Neuronal stem cell (in vitro differentiated cells): ENCODE measurements around the gene DCLRE1C.
"Not testable (repeated sequence)": the region's sequence is repeated elsewhere in the genome, so short reads cannot be mapped to it uniquely, and the experiment has no call there.

Source experiments
- DNase-seq: peaks from one replicate; pipeline ENCODE4 v3.0.0-alpha.2; 2013; ENCODE audit warnings: low spot score
- H2AFZ ChIP-seq: one replicate; pipeline ENCODE4 v1.6.1; 2013; ENCODE audit warnings: mild to moderate bottlenecking, low read length, inconsistent platforms
- H2AK5ac ChIP-seq: 2 replicates; pipeline ENCODE4 v1.6.1; 2013; ENCODE audit warnings: low read depth, mild to moderate bottlenecking, inconsistent platforms, low read length, moderate library complexity, mixed read lengths
- H2BK120ac ChIP-seq: 2 replicates; pipeline ENCODE4 v1.6.1; 2013; ENCODE audit warnings: low read depth, mild to moderate bottlenecking, inconsistent platforms, low read length, moderate library complexity, mixed read lengths
- H2BK12ac ChIP-seq: one replicate; pipeline ENCODE4 v1.6.1; 2013; ENCODE audit warnings: low read length, inconsistent platforms
- H2BK15ac ChIP-seq: 2 replicates; pipeline ENCODE4 v1.6.1; 2013; ENCODE audit warnings: mild to moderate bottlenecking, low read length, inconsistent platforms, mixed read lengths
- H2BK5ac ChIP-seq: one replicate; pipeline ENCODE4 v1.6.1; 2013; ENCODE audit warnings: inconsistent platforms, mild to moderate bottlenecking, low read length, moderate library complexity
- H3K14ac ChIP-seq: one replicate; pipeline ENCODE4 v1.6.1; 2013; ENCODE audit warnings: low read length, inconsistent platforms
- H3K18ac ChIP-seq: 2 replicates; pipeline ENCODE4 v1.6.1; 2013; ENCODE audit warnings: low read length, inconsistent platforms
- H3K23ac ChIP-seq: 2 replicates; pipeline ENCODE4 v1.6.1; 2013; ENCODE audit warnings: low read depth, mild to moderate bottlenecking, mixed read lengths, low read length, inconsistent platforms; ENCODE audit not compliant: poor library complexity
- H3K27ac ChIP-seq: replicated peaks from 3 replicates; pipeline ENCODE4 v1.5.1; 2013; ENCODE audit warnings: low read length, inconsistent platforms
- H3K27me3 ChIP-seq, 3 experiments: 2 replicates each; pipeline ENCODE4 v1.6.1; 2013; ENCODE audit warnings: low read length in 3 of 3, mild to moderate bottlenecking in 2 of 3, inconsistent platforms in 1 of 3, low read depth in 1 of 3, mixed read lengths in 1 of 3, moderate library complexity in 1 of 3; ENCODE audit not compliant: control insufficient read depth in 3 of 3, insufficient read depth in 3 of 3
- H3K36me3 ChIP-seq, 2 donors: replicated peaks in 1 of 2; 2 replicates each; pipeline ENCODE4 v1.6.1; 2013; ENCODE audit warnings: low read length in 2 of 2; ENCODE audit not compliant: control insufficient read depth in 2 of 2, insufficient read depth in 2 of 2
- H3K4ac ChIP-seq: 2 replicates; pipeline ENCODE4 v1.6.1; 2013; ENCODE audit warnings: inconsistent platforms, mild to moderate bottlenecking, low read length, moderate library complexity
- H3K4me1 ChIP-seq, 2 donors: 1 replicate in 1 of 2; 2 replicates in 1 of 2; pipeline ENCODE4 v1.6.1; 2013; ENCODE audit warnings: low read length in 2 of 2, low read depth in 1 of 2; ENCODE audit not compliant: control insufficient read depth in 2 of 2, insufficient read depth in 1 of 2
- H3K4me2 ChIP-seq: one replicate; pipeline ENCODE4 v1.6.1; 2013; ENCODE audit warnings: mild to moderate bottlenecking, low read length, inconsistent platforms; ENCODE audit not compliant: insufficient read depth, poor library complexity, severe bottlenecking
- H3K4me3 ChIP-seq, 2 donors: 2 replicates each; pipeline ENCODE4 v1.5.1; 2013; ENCODE audit warnings: low read length in 2 of 2, mild to moderate bottlenecking in 2 of 2, inconsistent platforms in 1 of 2, moderate library complexity in 1 of 2
- H3K79me1 ChIP-seq: one replicate; pipeline ENCODE4 v1.6.1; 2013; ENCODE audit warnings: low read depth, mild to moderate bottlenecking, inconsistent platforms, low read length, moderate library complexity
- H3K9ac ChIP-seq: one replicate; pipeline ENCODE4 v1.6.1; 2013; ENCODE audit warnings: mild to moderate bottlenecking, low read depth, low read length, inconsistent platforms; ENCODE audit not compliant: poor library complexity
- H3K9me3 ChIP-seq, 2 donors: replicated peaks in 1 of 2; 2 replicates each; pipeline versions ENCODE3 to v1.6.1; 2013; ENCODE audit warnings: low read length in 2 of 2, mild to moderate bottlenecking in 2 of 2, inconsistent platforms in 1 of 2, low read depth in 1 of 2, mixed read lengths in 1 of 2, moderate library complexity in 1 of 2; ENCODE audit not compliant: control insufficient read depth in 2 of 2, insufficient read depth in 1 of 2
- H4K8ac ChIP-seq: one replicate; pipeline ENCODE4 v1.6.1; 2013; ENCODE audit warnings: low read depth, mild to moderate bottlenecking, inconsistent platforms, low read length, moderate library complexity
- H4K91ac ChIP-seq: one replicate; pipeline ENCODE4 v1.6.1; 2013; ENCODE audit warnings: low read length, low read depth, mild to moderate bottlenecking, inconsistent platforms; ENCODE audit not compliant: poor library complexity
- WGBS, 2 donors: extraction: QIAGEN DNeasy Blood & Tissue Kit; methylation state at CpG; one replicate each; pipeline ENCODE4 v1.1.7; 2013; ENCODE audit warnings: missing lambda C conversion rate in 2 of 2, mixed read lengths in 1 of 2; ENCODE audit not compliant: insufficient read length in 2 of 2, insufficient replicate concordance in 1 of 2; ENCODE audit errors: extremely low coverage in 2 of 2; 5-methylcytosine and 5-hydroxymethylcytosine counted together

DCLRE1C gene

GRCh38 chr10:14975672-14976273 lies 21.9 kb upstream of the DCLRE1C start:
- Histone ChIP-seq H3K4me2 (no peak overlapping the region), H3K79me1 (no peaks in the 10 kb centered on the region), H2BK5ac (no peak overlapping the region), H2BK120ac (no peak overlapping the region), H3K4me1 (no peaks in the 10 kb centered on the region), H3K27me3 (no peaks in the 10 kb centered on the region), H3K18ac (no peak overlapping the region), H3K27ac (no peak overlapping the region), H2AK5ac (no peak overlapping the region), H2AFZ (no peak overlapping the region), H3K36me3 (no peaks in the 10 kb centered on the region), H2BK15ac (no peak overlapping the region), H3K4me3 (no peak overlapping the region), H3K14ac (no peak overlapping the region), H3K9me3 (no peaks in the 10 kb centered on the region), H3K9ac (no peak overlapping the region), H4K91ac (no peak overlapping the region), H3K4ac (no peak overlapping the region), H4K8ac (no peak overlapping the region), H3K23ac (no peak overlapping the region), H2BK12ac (no peak overlapping the region)
- no peak for DNase-seq
- no CpG with 5 or more reads among the region's 21 CpGs for WGBS, 2 donors

GRCh38 chr10:14974153-14974998 lies 20.5 kb upstream of the DCLRE1C start:
- H3K14ac ChIP-seq, H3K23ac ChIP-seq, H3K9ac ChIP-seq, H4K8ac ChIP-seq, H4K91ac ChIP-seq, H3K79me1 ChIP-seq, H3K27ac ChIP-seq, H3K4me1 ChIP-seq, H2AK5ac ChIP-seq, H3K18ac ChIP-seq, H3K27me3 ChIP-seq, H3K36me3 ChIP-seq, H2BK12ac ChIP-seq, H3K4ac ChIP-seq, H2AFZ ChIP-seq, H2BK15ac ChIP-seq, H3K4me2 ChIP-seq, H3K9me3 ChIP-seq, DNase-seq, H2BK5ac ChIP-seq, H2BK120ac ChIP-seq: not testable (repeated sequence)
- peak overlapping the region in 1 of 2 donors; percentile 11 for H3K4me3 ChIP-seq
- no CpG with 5 or more reads among the region's 15 CpGs for WGBS, 2 donors

- no peak overlapping the region for H2BK5ac ChIP-seq
- H2BK120ac ChIP-seq, result no peak overlapping the region
- no peak overlapping the region for H3K27ac ChIP-seq
- H3K4me3 ChIP-seq, result no peak overlapping the region
- no CpG with 5 or more reads among the region's 4 CpGs for WGBS, 2 donors
- no peak overlapping the region for H3K4ac ChIP-seq
- H3K9me3 ChIP-seq, result no peaks in the 10 kb centered on the region
- peak overlapping the region; percentile 73 for H2AFZ ChIP-seq
- no peak overlapping the region for H2AK5ac ChIP-seq
- no peak overlapping the region for H3K23ac ChIP-seq
- no peak overlapping the region for H2BK15ac ChIP-seq
- H3K27me3 ChIP-seq, result no peaks in the 10 kb centered on the region
- no peak overlapping the region for H3K9ac ChIP-seq
- DNase-seq, result no peak
- no peak overlapping the region for H4K91ac ChIP-seq
- no peak overlapping the region for H4K8ac ChIP-seq
- no peak overlapping the region for H2BK12ac ChIP-seq
- no peaks in the 10 kb centered on the region for H3K79me1 ChIP-seq
- H3K4me2 ChIP-seq, result no peak overlapping the region
- no peak overlapping the region for H3K14ac ChIP-seq
- no peaks in the 10 kb centered on the region for H3K4me1 ChIP-seq
- no peak overlapping the region for H3K18ac ChIP-seq
- H3K36me3 ChIP-seq, result no peaks in the 10 kb centered on the region
These were observed 18.1 kb upstream of the DCLRE1C start for GRCh38 chr10:14971867-14972448.

- Histone ChIP-seq H3K4me2 (no peak overlapping the region), H3K18ac (no peak overlapping the region), H2BK12ac (no peak overlapping the region), H4K8ac (no peak overlapping the region), H3K27me3 (no peaks in the 10 kb centered on the region), H3K23ac (no peak overlapping the region), H4K91ac (no peak overlapping the region), H3K9me3 (no peaks in the 10 kb centered on the region), H3K4me3 (no peak overlapping the region), H3K36me3 (no peaks in the 10 kb centered on the region), H2AFZ (no peak overlapping the region), H3K9ac (no peak overlapping the region), H3K14ac (no peak overlapping the region), H2BK5ac (no peak overlapping the region), H3K79me1 (no peaks in the 10 kb centered on the region), H2BK120ac (no peak overlapping the region), H3K27ac (no peak overlapping the region), H2AK5ac (no peak overlapping the region), H3K4ac (no peak overlapping the region), H2BK15ac (no peak overlapping the region), H3K4me1 (no peaks in the 10 kb centered on the region)
- no peak for DNase-seq
- WGBS, 2 donors, result no CpG with 5 or more reads among the region's 2 CpGs
These were observed 14.0 kb upstream of the DCLRE1C start for GRCh38 chr10:14967897-14968296.
